ENCODE results near the gene SNAP91. TPM values are rescaled to one million over a fixed set of nuclear protein-coding genes. Genes with fewer than 3 reads are reported as not detected.
A peak's percentile ranks its signal among the peaks of the same experiment; 100 is the strongest.
"Not testable (repeated sequence)": the region's sequence is repeated elsewhere in the genome, so short reads cannot be mapped to it uniquely, and the experiment has no call there.

The SNAP91 gene
- not detected for total RNA-seq

DNA sequence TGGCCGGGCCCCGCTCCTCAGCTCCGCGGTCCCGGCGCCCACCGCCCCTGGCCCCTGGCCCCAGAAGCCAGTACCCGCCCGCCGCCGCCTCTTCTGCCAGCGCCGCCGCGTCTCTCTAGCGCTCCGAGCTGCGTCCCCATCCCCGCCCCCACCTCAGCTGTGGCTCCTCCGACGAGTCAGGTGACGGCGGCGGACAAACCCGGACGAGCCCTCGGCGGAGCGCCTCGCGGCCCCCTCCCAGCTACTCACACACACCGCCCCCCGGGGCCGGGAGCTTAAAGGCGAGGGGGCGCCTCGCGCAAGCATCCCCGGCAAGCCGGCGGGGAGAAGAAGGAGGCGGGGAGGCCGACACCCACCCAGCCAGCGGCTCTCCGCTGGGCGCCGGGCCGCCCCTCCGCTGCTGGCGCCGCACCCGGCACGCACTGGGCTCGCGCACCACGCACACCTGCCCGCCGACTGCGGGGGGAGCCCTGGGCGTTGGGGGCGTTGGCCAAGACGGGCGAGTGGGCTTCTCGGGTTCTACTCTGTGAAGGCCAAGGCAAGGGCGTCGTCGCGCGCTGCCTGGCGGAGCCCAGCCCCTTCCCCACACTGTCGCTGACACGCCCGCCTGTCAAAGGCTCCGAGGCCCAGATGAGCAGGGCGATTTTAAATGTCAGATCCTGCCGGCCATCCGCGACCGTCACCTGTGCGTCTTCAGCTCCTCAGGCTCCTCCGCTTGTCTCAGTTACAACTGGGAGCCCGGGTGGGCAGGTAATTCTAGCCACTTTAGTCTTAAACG lies at the start of gene SNAP91:
SNAP91 (minus strand) TSS at position 132 of the 778 bp plus-strand sequence. CDS start 1,174 bp downstream, outside the sequence.
- ATAC-seq = no peak

GRCh38 chr6:83758533-83758932 lies 49.6 kb upstream of the SNAP91 start:
- no peak for ATAC-seq

DNA sequence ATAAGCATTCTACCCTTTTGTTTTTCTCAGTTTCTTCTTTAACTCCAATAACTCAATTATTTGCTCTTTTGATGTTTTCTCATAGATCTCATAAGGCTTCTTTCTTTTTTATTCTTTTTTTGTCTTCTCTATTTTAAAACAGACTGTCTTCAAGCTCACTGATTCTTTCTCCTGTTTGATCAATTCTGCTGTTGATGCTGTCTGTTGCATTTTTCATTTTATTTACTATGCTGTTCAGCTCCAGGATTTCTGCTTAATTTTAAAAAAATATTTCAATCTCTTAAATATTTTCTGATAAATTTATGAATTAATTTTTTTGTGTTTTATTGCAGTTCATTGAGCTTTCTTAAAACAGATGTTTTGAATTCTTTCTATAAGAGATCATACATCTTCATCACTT lies 48.1 kb upstream of the SNAP91 start:
- ATAC-seq = no peak

DNA sequence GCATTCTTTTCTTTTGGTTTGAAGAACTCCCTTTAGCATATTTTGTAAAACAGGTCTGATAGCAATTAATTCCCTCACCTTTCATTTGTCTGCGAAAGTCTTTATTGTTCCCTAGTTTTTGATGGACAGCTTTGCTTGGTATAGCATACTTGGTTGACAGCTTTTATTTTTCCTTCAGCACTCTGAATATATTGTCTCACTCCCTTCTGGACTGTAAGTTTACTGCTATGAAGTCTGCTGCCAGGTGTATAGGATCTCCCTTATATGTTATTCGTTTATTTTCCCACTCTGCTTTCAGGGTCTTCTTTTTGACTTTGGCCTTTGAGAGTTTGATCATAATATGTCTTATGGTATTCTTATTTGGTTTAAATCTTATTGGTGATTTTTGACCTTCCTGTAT lies 47.7 kb upstream of the SNAP91 start:
- ATAC-seq = no peak

DNA sequence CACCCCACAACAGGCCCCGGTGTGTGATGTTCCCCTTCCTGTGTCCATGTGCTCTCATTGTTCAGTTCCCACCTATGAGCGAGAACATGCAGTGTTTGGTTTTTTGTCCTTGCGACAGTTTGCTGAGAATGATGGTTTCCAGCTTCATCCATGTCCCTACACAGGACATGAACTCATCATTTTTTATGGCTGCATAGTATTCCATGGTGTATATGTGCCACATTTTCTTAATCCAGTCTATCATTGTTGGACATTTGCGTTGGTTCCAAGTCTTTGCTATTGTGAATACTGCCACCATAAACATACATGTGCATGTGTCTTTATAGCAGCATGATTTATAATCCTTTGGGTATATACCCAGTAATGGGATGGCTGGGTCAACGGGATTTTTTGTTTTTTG lies 43.5 kb upstream of the SNAP91 start:
- not testable (repeated sequence) for ATAC-seq

GRCh38 chr6:83741089-83741488 lies 32.2 kb upstream of the SNAP91 start:
- ATAC-seq = no peak

DNA sequence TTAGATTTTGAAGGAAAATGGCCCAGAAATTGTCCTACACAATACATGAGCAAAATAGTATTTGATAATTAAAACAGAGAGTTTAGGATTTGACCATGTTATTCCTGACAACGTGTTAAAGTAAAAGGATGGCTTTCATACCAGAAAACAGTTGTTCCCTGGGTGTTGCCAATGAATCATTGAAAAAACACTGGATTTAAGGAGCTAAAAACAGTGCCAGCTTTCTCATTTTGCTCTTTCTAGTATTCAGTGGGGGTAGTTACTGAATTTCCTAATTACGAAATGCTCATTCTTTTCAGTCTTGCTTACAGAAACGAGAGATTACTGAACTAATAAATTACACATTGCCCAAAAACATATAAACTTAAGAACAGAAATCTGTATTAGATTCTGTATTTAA lies 26.6 kb upstream of the SNAP91 start:
- no peak for ATAC-seq

DNA sequence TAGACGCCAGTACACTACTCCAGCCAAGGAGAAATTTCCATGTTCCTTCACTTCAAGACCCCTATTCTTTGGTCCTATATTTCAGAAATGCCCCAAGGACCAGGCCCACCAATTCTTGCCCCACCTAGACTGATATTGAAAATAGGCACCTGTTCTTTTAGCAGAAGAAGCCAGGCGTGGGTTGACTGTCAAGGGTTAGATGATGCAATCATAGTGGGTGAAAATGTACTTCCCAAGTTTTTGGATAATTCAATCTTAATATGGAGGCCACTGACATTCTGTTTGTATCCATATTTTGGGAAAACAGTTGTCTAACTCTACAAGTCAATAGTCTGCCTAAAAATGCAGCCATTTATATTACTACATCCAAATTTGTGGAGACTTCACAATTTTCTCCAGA lies 21.0 kb upstream of the SNAP91 start:
- ATAC-seq = no peak

- ATAC-seq = no peak
Observed at GRCh38 chr6:83722876-83723275, 14.0 kb upstream of the SNAP91 start.

DNA sequence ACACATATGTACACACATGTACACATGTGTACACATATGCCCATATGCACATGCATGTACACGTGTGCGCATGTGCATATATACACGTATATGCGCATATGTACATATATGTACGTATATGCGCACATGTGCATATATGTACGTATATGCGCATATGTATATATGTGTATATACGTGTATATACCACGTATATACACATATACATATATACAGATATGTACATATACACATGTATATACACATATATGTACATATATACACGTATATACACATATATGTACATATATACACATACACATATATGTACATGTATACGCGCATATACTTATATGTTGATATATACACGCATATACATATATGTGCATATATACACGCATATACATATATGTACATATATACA lies 8.9 kb upstream of the SNAP91 start:
- no peak for ATAC-seq

- no peak for ATAC-seq
Observed at GRCh38 chr6:83711958-83712357, 3.1 kb upstream of the SNAP91 start.

DNA sequence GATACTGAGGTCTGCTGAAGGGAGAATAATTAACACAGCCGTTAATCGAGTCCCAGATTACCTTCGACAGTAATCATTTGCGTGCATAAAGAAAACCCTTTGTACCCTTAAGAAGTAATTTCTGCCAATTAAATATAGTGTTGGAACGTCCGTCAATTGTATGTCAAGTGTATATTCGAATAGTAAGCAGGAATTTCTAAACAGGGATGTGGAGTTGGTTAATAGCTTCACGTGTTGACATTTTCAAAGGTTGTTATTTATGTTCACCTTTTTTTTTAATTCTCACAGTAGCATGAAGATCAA lies 798 bp upstream of the SNAP91 start:
- no peak for ATAC-seq

DNA sequence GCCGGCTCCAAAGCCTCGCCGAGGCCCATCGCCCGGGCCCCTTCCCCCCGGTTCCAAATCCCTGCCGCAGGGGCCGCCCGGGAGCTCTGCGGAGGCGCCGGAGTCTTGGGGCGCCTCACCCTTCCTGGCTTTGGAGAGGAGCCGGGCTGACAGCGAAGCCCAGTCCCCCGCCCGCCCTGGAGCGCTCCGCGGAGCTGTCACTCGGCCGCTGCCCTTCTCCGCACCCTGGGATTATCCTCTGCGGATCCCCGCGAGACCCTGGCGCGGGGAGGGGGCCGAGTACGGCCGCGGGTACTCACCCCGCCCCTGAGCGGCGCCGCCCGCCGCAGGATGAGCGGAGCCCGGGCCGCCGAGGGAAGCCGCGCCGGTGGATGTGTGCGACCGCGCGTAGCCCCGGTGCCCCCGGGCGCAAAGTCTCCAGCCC lies 343 bp downstream of the SNAP91 start:
- ATAC-seq = peak; percentile 26

- ATAC-seq = no peak
Observed at GRCh38 chr6:83707829-83708545, 914 bp downstream of the SNAP91 start.

- ATAC-seq = no peak
Observed at GRCh38 chr6:83702749-83703148, 6.2 kb downstream of the SNAP91 start.

DNA sequence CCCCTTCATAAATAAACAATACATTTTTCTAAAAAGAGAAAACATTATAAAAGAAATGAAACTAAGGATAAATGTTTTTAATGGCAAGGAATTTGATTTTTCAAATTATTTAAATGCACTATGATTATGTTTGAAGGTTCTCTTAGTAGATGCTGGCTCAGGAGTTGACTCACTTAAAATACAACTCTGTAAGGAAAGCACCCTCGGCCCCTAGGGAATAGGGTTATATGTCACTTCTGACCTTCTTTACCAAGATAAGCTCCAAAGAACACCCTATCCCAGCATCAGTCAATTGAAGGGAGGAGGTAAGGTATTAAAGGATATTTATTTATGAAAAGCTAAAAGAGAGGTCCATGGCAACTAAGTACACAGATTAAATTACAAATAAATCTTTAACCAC lies 6.8 kb downstream of the SNAP91 start:
- no peak for ATAC-seq

- no peak for ATAC-seq
Observed at GRCh38 chr6:83696674-83697073, 12.2 kb downstream of the SNAP91 start.

- no peak for ATAC-seq
Observed at GRCh38 chr6:83685481-83685880, 23.4 kb downstream of the SNAP91 start.

DNA sequence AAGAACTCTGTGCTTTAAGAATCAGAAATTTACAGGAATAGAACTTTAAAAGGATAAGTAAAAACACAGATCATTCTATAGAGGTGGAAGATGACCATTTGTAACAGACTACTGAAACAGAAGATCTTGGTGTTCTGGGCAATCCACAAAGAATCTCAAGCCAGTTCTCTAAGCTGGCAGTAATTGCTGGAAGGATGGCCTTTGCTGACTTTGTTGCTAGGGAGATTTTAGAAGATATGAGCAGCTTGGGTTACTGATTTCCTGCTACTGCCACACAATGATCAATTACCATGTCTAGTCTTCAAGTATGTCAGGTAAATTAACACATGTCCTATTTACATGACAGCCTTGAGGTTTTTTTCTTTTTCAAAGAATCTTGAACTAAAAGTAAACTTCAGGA lies 31.1 kb downstream of the SNAP91 start:
- ATAC-seq = no peak

DNA sequence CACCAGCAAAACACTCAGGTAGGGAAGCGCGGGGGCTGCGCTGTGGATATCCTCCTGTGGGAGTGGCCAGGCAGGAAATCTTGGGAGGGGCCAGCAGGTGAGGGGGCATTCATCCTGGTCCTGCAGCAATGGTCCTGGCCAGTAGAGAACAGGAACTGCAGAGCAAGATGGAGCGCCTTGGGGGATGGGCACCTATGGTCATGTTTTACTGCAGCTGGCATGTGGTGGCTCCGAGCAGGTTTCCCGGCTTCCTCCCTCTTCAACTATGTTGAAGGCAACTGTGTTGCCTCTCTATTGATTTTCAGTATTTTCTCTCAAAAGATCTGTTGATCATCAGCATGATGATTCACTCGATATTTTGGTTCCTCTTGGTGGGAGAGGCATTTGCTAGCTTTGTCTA lies 70.9 kb downstream of the SNAP91 start:
- ATAC-seq = no peak

DNA sequence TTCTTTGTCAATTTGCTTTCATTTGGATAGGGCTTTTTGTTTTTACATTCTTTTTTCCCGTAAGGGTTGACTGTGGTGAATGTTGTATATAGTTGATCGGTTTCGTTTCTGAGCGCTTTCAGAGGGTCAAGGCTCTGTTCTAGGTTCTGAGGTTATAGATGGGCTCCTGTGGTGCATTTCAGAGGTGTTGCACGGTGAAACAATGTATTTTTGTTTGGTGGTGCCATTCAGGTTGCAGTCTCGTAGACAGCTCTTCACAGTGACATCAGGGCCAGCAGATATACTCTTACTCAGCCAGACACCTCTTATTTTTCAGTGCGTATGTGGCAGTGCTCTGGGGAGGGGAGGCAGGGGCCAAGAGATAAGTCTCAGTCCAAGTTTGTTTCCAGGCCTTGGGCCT lies 72.1 kb downstream of the SNAP91 start:
- no peak for ATAC-seq

DNA sequence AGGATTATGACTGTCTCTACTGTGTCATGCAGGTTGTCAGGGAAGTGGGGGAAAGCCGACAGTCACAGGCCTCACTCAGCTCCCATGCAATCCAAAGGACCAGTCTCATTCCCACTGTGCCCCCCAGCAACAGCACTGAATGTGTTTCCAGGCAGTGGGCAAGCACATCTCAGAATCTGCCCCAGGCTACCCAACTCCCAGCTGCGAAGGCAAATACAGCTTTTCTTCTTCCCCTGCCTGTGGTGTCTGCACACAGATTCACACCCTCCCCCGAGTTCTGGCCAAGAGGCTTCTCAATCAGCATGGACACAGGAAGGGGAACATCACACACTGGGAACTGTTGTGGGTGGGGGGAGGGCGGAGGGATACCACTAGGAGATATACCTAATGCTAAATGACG lies 75.3 kb downstream of the SNAP91 start:
- ATAC-seq = no peak

DNA sequence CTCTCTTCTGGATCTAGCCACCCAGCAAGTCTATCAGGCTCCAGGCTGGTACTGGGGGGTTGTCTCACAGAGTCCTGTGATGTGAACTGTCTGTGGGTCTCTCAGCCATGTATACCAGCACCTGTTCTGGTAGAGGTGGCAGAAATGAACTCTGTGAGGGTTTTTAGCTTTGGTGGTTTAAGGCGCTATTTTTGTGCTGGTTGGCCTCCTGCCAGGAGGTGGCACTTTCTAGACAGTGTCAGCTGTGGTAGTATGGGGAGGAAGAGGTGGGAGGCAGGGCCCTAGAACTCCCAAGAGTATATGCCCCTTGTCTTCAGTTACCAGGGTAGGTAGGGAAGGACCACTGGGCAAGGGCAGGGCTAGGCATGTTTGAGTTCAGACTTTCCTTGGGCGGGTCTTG lies 75.8 kb downstream of the SNAP91 start:
- no peak for ATAC-seq

- ATAC-seq = not testable (repeated sequence)
Observed at GRCh38 chr6:83629908-83630307, 79.0 kb downstream of the SNAP91 start.

Measured in esophagus mucosa (tissue), 1 donor.